Adipocyte (in vitro differentiated cells): Measurements from ENCODE around the gene MIAT.

ENCODE experiments used
- DNase-seq: peaks from one replicate; pipeline ENCODE4 v3.0.0-alpha.2; 2015; ENCODE audit warnings: low read depth
- H3K27me3 ChIP-seq: replicated peaks from 2 replicates; pipeline ENCODE4 v1.7.0; 2013; ENCODE audit warnings: mild to moderate bottlenecking, low read length, moderate library complexity; ENCODE audit not compliant: control insufficient read depth, insufficient read depth
- H3K36me3 ChIP-seq: 2 replicates; pipeline ENCODE4 v1.7.0; 2013; ENCODE audit warnings: low read length, mild to moderate bottlenecking, moderate library complexity; ENCODE audit not compliant: control insufficient read depth, insufficient read depth, severe bottlenecking
- H3K4me1 ChIP-seq: 2 replicates; pipeline ENCODE4 v1.7.0; 2013; ENCODE audit warnings: mild to moderate bottlenecking, low read length, moderate library complexity; ENCODE audit not compliant: control insufficient read depth, insufficient read depth
- H3K4me3 ChIP-seq: 2 replicates; pipeline ENCODE4 v1.7.0; 2013; ENCODE audit warnings: mild to moderate bottlenecking, low read length, moderate library complexity
- H3K9ac ChIP-seq: 2 replicates; pipeline ENCODE4 v1.7.0; 2013; ENCODE audit warnings: mild to moderate bottlenecking, low read length, moderate library complexity
- H3K9me3 ChIP-seq: 2 replicates; pipeline ENCODE4 v1.7.0; 2013; ENCODE audit warnings: mild to moderate bottlenecking, low read length, moderate library complexity; ENCODE audit not compliant: control insufficient read depth

MIAT gene

DNA sequence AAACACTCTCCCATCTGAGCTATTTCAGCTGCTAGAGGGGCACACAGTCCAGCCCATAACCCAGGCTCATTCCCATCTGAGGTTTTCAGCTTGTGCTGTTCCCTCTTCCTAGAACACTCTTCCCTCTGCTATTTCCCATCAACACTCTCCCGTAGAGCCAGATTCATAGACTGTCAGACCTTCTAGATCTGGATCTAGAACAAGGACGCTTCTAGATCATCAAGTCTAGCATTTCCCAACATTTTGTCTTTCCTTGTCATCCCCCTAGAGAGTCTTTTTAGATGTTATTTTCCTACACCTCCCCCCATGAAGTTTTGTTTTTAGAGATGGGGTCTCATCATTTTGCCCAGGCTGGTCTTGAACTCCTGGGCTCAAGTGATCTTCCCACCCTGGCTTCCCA, 22.3 kb upstream of the MIAT start:
- Histone ChIP-seq H3K9ac (no peak overlapping the region), H3K36me3 (no peaks in the 10 kb centered on the region), H3K9me3 (peaks cover 10% of the 10 kb centered on the region), H3K4me1 (no peaks in the 10 kb centered on the region), H3K4me3 (no peak overlapping the region), H3K27me3 (peaks cover 27% of the 10 kb centered on the region)
- no peak for DNase-seq

DNA sequence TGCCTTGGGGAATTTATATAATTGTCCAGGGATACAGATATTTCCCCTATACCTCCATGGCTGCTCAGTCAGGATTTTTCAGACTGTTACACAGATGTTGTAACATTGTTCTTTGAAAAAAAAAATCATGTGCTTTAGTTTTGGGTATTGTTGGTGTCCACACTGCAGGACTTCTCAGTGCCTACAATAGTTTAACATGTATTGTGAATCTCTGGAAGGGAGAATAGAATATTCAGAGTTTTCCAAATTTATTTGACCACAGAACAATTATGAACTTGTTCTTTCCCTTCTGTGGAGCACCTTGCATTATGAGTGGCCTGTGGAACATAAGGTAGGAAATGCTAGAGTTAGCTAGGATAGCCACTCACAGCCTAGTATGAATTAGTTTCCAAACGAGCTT, 21.1 kb upstream of the MIAT start:
- Histone ChIP-seq H3K4me1 (no peaks in the 10 kb centered on the region), H3K36me3 (no peaks in the 10 kb centered on the region), H3K9ac (no peak overlapping the region), H3K9me3 (no peaks in the 10 kb centered on the region), H3K27me3 (peaks cover 34% of the 10 kb centered on the region), H3K4me3 (no peak overlapping the region)
- DNase-seq = no peak

- Histone ChIP-seq H3K4me1 (no peaks in the 10 kb centered on the region), H3K9ac (no peak overlapping the region), H3K4me3 (no peak overlapping the region), H3K36me3 (no peaks in the 10 kb centered on the region), H3K9me3 (no peaks in the 10 kb centered on the region), H3K27me3 (peaks cover 65% of the 10 kb centered on the region)
- DNase-seq = no peak
Measured at GRCh38 chr22:26642465-26643417, 14.6 kb upstream of the MIAT start.

- no peaks in the 10 kb centered on the region for H3K9me3 ChIP-seq
- no peaks in the 10 kb centered on the region for H3K4me1 ChIP-seq
- no peak for DNase-seq
- no peaks in the 10 kb centered on the region for H3K36me3 ChIP-seq
- no peak overlapping the region for H3K4me3 ChIP-seq
- H3K9ac ChIP-seq = no peak overlapping the region
- peaks cover 67% of the 10 kb centered on the region for H3K27me3 ChIP-seq
Measured at GRCh38 chr22:26643418-26644100, 13.8 kb upstream of the MIAT start.

GRCh38 chr22:26646158-26646557, 11.2 kb upstream of the MIAT start:
- Histone ChIP-seq H3K9me3 (no peaks in the 10 kb centered on the region), H3K4me3 (no peak overlapping the region), H3K36me3 (no peaks in the 10 kb centered on the region), H3K4me1 (no peaks in the 10 kb centered on the region), H3K27me3 (peaks cover 69% of the 10 kb centered on the region), H3K9ac (no peak overlapping the region)
- peak; percentile 57 for DNase-seq

GRCh38 chr22:26648011-26648497, 9.3 kb upstream of the MIAT start:
- Histone ChIP-seq H3K9me3 (no peaks in the 10 kb centered on the region), H3K9ac (no peak overlapping the region), H3K27me3 (peaks cover 68% of the 10 kb centered on the region), H3K36me3 (no peaks in the 10 kb centered on the region), H3K4me1 (no peaks in the 10 kb centered on the region), H3K4me3 (no peak overlapping the region)
- DNase-seq = no peak

DNA sequence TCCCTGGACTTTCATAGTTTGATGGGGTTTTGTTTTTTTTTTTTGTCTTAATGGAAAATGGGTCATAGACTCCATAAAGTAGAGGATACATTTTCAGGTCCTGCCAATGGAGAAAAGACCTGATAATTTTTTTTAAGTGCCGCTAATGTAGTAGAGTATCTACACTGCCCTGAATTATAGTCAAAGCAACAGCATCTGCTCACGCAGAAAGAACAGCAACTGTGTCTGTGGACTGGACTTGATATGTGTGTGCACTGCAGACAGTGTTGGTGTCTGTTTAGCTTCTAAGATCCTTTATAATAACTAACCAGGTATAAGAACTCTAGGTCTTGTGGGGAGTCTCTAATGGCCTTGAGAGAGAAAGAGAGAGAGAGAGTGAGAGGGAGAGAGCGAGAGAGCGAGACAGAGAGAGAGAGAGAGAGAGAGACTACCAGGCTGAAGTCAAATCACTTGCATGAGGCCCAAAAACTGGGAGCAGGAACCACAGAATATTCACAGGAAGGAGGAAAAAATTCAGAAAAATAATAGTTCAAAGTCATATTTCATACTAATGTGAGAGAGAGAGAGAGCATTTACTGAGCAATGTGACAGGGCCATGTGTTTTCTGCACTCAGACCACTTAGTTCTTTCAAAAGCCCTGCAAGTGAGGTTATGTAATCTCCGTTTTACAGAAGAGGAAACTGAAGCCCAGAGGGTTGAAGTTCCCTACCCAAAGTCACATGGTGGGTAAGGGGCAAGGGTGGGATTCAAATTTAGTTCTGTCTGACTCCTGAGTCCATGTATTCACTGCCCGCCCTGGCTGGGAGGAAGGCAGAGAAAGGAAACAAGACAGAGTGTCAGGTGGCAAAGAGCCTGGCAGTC, 8.6 kb upstream of the MIAT start:
- Histone ChIP-seq H3K27me3 (peaks cover 70% of the 10 kb centered on the region), H3K36me3 (no peaks in the 10 kb centered on the region), H3K9me3 (no peaks in the 10 kb centered on the region), H3K4me3 (no peak overlapping the region), H3K4me1 (no peaks in the 10 kb centered on the region), H3K9ac (no peak overlapping the region)
- DNase-seq = no peak

DNA sequence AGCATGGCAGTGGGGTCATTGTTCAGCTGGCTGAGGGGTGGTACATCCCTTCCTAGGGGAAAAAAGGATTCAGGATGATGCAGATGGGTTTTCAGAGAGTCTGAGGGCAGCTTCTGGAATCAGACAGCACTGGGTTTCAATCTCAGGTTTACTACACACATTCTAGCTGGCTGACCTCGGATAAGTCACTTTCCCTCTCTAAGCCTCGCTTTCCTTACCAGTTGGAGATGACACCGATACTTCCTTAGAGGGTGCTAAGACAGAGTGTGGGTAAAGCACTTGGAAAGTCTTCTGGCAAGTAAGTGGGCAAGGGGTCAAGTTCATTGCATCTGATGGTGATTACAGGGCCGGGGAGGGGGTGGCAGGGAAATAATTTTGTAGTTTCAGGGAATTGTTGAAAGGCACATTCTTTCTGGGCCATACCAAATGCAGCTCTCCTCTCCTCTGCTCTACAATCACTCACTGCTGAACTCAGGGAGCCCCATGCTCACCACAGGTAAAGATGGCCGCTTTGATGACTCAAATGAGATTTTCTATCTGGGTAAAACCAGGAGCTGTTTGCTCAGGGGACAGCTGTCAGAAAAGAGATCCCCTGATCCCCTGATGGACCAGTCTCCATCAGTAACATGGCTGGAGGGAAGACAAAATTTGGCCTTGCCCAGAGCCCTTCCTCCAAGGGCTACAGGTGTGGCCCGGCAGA, 6.5 kb upstream of the MIAT start:
- Histone ChIP-seq H3K27me3 (peaks cover 74% of the 10 kb centered on the region), H3K4me1 (no peaks in the 10 kb centered on the region), H3K9ac (no peak overlapping the region), H3K36me3 (no peaks in the 10 kb centered on the region), H3K4me3 (no peak overlapping the region), H3K9me3 (no peaks in the 10 kb centered on the region)
- DNase-seq = no peak

DNA sequence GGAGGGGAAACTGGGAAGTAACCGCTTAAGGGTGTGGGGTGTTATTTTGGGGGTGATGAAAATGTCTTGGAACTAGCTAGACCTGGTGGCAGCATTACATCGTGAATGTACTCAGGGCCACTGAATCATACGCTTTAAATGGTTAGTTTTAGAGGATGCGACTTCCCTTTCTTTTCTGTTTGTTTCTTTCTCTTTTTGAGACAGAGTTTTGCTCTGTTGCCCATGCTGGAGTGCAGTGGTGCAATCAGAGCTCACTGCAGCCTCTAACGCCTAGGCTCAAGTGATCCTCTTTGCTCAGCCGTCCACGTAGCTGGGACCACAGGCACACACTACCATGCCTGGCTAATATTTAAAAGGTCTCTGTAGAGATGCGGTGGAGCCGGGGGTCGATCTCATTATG, 5.6 kb upstream of the MIAT start:
- Histone ChIP-seq H3K4me1 (no peaks in the 10 kb centered on the region), H3K27me3 (peaks cover 68% of the 10 kb centered on the region), H3K9ac (no peak overlapping the region), H3K36me3 (no peaks in the 10 kb centered on the region), H3K9me3 (no peaks in the 10 kb centered on the region), H3K4me3 (no peak overlapping the region)
- no peak for DNase-seq

DNA sequence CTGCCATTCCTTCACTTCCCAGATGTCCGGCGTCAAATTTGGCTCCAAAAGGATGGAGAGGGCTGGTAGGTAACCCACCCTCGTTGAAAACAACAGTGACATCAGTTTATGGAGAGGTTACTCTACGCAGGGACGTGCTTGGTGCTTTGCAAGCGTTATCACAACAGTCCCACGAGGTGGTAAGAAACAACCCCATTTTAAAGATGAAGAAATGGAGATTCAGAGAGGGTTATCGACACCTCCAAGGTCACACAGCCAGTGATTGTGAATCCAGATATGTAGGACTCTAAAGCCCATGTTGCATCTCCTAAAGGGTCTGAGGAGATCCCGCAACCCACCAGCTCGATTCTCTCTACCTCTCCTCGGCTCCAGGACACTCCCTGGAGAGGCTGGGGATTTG, 773 bp downstream of the MIAT start:
- H3K36me3 ChIP-seq = no peaks in the 10 kb centered on the region
- no peak overlapping the region for H3K4me3 ChIP-seq
- DNase-seq = no peak
- H3K4me1 ChIP-seq = peaks cover 3% of the 10 kb centered on the region
- H3K27me3 ChIP-seq = peaks cover 44% of the 10 kb centered on the region
- H3K9ac ChIP-seq = no peak overlapping the region
- no peaks in the 10 kb centered on the region for H3K9me3 ChIP-seq
